ENCODE measurements around the gene NDUFB7.

NDUFB7 gene

GRCh38 chr19:14520543-14520942 lies 51.3 kb downstream of the NDUFB7 start:
- DNase-seq (ENCODE audit: low read depth, low spot score) = no peak

GRCh38 chr19:14519860-14520407 lies 51.9 kb downstream of the NDUFB7 start:
- DNase-seq (ENCODE audit: low read depth, low spot score) = peak; percentile 90

GRCh38 chr19:14519245-14519859 lies 52.5 kb downstream of the NDUFB7 start:
- no peak for DNase-seq (ENCODE audit: low read depth, low spot score)

- DNase-seq (ENCODE audit: low read depth, low spot score) = peak; percentile 90
These were observed 53.9 kb downstream of the NDUFB7 start, which contains the start of gene DNAJB1 for GRCh38 chr19:14517840-14518505. Gene DNAJB1, minus strand, starts transcription at chr19:14518397. Its CDS starts 48 bp downstream, at chr19:14518349.

DNA sequence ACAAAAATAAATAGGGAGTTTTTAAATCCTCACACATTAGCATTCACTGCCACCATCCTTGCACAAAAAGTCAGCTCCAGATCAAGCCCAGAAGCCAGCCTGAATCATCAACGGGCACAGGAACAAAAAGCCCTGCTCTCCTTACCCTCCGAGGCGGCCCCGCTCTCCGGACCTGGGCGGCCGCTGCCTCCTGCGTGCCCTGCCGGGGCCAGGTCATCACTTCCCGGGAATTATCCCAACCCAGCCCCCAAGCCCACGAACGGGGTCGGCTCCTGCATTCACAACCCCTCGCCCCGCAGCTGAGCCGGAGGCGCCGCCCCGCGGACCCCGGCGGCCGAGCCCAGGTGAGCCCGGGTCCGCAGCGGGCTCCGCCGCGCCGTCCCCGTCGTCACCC lies 54.4 kb downstream of the NDUFB7 start:
- peak; percentile 56 for DNase-seq (ENCODE audit: low read depth, low spot score)

- peak; percentile 30 for DNase-seq (ENCODE audit: low read depth, low spot score)
These were observed 55.0 kb downstream of the NDUFB7 start for GRCh38 chr19:14516746-14517438.

All from astrocyte of the hippocampus (primary cell).